ENCODE measurements around the gene COA5. TPM values are rescaled to one million over a fixed set of nuclear protein-coding genes. Genes with fewer than 3 reads are reported as not detected.

The COA5 gene
- total RNA-seq, 4 donors from 2014 or later = 14.3 to 31.3 (median 29.0) TPM

- WGBS, 2 donors = 96 to 99% methylated on average over 4 of the region's 4 CpGs
- no peak overlapping the region for H3K4me3 ChIP-seq (ENCODE audit: low read depth, poor library complexity, severe bottlenecking)
- TF ChIP-seq POLR2A (IDR thresholded peaks at IDR 0.05) (no peak), CTCF (IDR thresholded peaks at IDR 0.05) (no peak)
- no peak for DNase-seq (ENCODE audit: low spot score in 2 of 2)
- intact Hi-C loops (cut with DNase I; ENCODE audit: low total_unique reads) = no loop called here
These were observed 18.8 kb downstream of the COA5 start for GRCh38 chr2:98589489-98589888.

DNA sequence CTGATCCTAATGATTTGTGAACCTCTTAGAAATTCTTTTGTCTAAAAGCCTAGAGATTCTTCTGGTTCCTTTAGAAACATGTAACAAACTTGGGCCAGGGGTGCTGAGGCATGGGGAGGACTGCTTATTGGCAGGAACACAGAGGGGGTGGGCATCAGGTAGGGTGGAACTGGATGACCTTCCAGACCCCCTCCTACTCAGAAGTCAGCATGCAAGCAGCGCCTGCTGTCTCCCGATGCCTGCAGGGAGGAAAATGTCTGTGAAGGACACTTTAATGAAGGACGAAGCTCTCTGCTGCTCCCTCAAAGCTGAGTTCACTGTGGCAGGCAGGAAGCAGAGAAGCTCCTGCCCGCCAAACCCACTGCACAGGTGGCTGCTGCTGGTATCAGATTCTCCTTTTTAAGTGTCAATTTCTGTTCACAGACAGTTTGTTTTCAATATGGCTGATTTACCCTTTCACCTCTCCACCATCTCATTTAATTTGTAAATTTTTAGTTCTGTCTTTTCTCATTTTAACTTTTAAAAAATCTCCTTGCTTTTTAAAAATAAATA lies 19.4 kb downstream of the COA5 start:
- 77 to 83% methylated on average over 4 of the region's 4 CpGs for WGBS, 2 donors
- DNase-seq (ENCODE audit: low spot score in 2 of 2) = no peak
- intact Hi-C loops (cut with DNase I; ENCODE audit: low total_unique reads) = no loop called here
- H3K4me3 ChIP-seq (ENCODE audit: low read depth, poor library complexity, severe bottlenecking) = no peak overlapping the region
- no peak for TF ChIP-seq CTCF (IDR thresholded peaks at IDR 0.05)
- no peak for TF ChIP-seq POLR2A (IDR thresholded peaks at IDR 0.05)

- TF ChIP-seq POLR2A (IDR thresholded peaks at IDR 0.05) (no peak), CTCF (IDR thresholded peaks at IDR 0.05) (no peak)
- intact Hi-C loops (cut with DNase I; ENCODE audit: low total_unique reads) = no loop called here
- no peak overlapping the region for H3K4me3 ChIP-seq (ENCODE audit: low read depth, poor library complexity, severe bottlenecking)
- WGBS, 2 donors = 95 to 96% methylated on average over 6 of the region's 6 CpGs
- DNase-seq (ENCODE audit: low spot score in 2 of 2) = no peak
These were observed 21.7 kb downstream of the COA5 start for GRCh38 chr2:98586551-98587140.

- intact Hi-C loops (cut with DNase I; ENCODE audit: low total_unique reads) = no loop called here
- no peak for DNase-seq (ENCODE audit: low spot score in 2 of 2)
- no peak for TF ChIP-seq POLR2A (IDR thresholded peaks at IDR 0.05)
- no peak for TF ChIP-seq CTCF (IDR thresholded peaks at IDR 0.05)
- no peak overlapping the region for H3K4me3 ChIP-seq (ENCODE audit: low read depth, poor library complexity, severe bottlenecking)
- WGBS, 2 donors = 92 to 95% methylated on average over 10 of the region's 10 CpGs
These were observed 22.9 kb downstream of the COA5 start for GRCh38 chr2:98585386-98585785.

DNA sequence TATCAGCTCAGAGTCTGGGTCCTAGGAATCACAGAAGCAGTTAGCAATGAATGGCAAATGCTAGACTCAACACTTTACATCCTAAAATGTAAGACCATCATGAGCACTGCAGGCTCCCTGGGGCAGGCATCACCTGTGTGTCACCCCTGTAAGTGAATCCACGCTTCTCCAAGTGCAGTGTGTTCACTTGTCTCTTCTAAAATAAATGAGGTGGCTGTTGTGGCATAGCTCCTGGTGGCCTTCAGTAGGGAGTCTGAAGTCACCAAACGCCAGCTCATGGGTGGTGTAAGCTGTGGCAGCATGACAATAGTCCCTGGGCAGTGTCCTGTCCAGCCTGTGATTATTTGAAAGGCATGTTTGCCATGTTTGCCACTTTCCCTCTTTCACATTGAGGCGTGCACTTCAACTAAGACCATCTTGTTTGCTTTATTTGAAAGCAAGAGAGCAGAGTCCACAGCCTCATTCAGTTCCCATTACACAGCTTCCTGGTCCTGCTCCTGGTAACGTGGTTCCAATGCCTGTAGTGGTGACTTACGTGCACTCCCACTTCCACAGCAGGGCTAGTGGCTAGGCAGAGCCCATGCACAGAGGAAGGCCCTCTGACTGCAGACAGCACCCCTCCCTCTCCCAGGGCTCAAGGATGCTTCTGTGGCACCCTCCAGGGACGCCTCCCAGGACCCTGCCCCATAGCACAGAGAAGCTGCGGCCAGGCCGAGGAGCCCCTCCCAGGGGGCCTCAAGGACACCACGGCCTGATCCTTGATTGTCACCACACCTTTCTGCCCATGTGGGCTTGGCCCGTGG lies 24.3 kb downstream of the COA5 start:
- H3K4me3 ChIP-seq (ENCODE audit: low read depth, poor library complexity, severe bottlenecking) = no peak overlapping the region
- DNase-seq (ENCODE audit: low spot score in 2 of 2) = no peak
- WGBS, 2 donors = 90 to 92% methylated on average over 10 of the region's 10 CpGs
- intact Hi-C loops (cut with DNase I; ENCODE audit: low total_unique reads) = no loop called here
- no peak for TF ChIP-seq CTCF (IDR thresholded peaks at IDR 0.05)
- no peak for TF ChIP-seq POLR2A (IDR thresholded peaks at IDR 0.05)
